Neural progenitor cell (in vitro differentiated cells): ENCODE data around the gene UBE2QL1.

Experiments
- CTCF ChIP-seq: fragments of 200-600 bp; sonication (generic); IDR thresholded peaks from 2 replicates; pipeline ENCODE4 v1.5.1; 2017; ENCODE audit warnings: antibody characterized with exemption, mild to moderate bottlenecking
- EZH2 ChIP-seq: fragments of 200-600 bp; sonication (generic); IDR thresholded peaks from 2 replicates; pipeline ENCODE4 v1.6.1; 2017; ENCODE audit warnings: antibody characterized with exemption, mild to moderate bottlenecking, moderate library complexity
- EZH2phosphoT487 ChIP-seq: fragments of 200-600 bp; sonication (generic); IDR thresholded peaks from 2 replicates; pipeline ENCODE4 v1.6.1; 2017; ENCODE audit warnings: antibody characterized with exemption

- TF ChIP-seq CTCF (no peak), EZH2phosphoT487 (no peak), EZH2 (no peak)
Observed at GRCh38 chr5:6468104-6468503, 19.4 kb downstream of the UBE2QL1 start.
